ENCODE results near the gene MEIS1. TPM values are rescaled to one million over a fixed set of nuclear protein-coding genes. Genes with fewer than 3 reads are reported as not detected.

The MEIS1 gene
- total RNA-seq, 1 experiment from 2014 or later: 0.66 TPM

DNA sequence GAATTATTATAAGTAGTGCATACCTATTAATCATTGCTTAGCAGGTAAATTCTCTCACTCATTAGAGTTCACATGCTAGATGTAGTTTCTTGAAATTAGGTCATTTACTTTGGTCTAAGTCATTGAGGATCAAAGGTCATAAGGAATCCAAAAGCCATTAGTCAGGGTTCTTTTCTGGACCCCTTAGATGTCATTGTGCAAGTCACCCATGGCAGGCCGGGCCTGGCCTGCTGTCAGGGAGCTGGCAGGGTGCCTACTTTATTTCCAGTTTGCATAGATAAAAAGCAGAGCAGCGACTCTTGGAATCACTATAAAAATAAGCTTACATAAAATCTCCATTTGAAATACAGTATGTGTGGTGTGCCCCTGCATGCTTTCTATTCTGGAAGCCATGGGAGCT, 91.3 kb downstream of the MEIS1 start:
- no peak overlapping the region for H3T11ph ChIP-seq (ENCODE audit: low read length)
- H3K23ac ChIP-seq (ENCODE audit: insufficient read length, low read depth, low read length): no peak overlapping the region
- no peaks in the 10 kb centered on the region for H4K20me1 ChIP-seq (ENCODE audit: control insufficient read depth, insufficient read depth, insufficient read length)
- H3K9me3 ChIP-seq (ENCODE audit: control insufficient read depth, low read depth, low read length): no peaks in the 10 kb centered on the region
- no peak overlapping the region for H2BK5ac ChIP-seq (ENCODE audit: insufficient read length, low read length)
- Mint-ChIP-seq H3K4me3 (no peak overlapping the region), H3K4me1 (peaks cover 19 to 24% of the 10 kb centered on the region in 2 experiments), H3K36me3 (ENCODE audit: insufficient read depth in 1 of 3, low read depth in 3 of 3) (no peaks in the 10 kb centered on the region), H3K27ac (no peak overlapping the region), H3K27me3 (ENCODE audit: low read depth) (peaks cover 2% of the 10 kb centered on the region; the same call in 1 of the 2 replicates), H3K9me3 (no peaks in the 10 kb centered on the region)
- no peak overlapping the region for H4K8ac ChIP-seq (replicated peaks; ENCODE audit: insufficient read length, low read depth, low read length)
- H3K18ac ChIP-seq (ENCODE audit: insufficient read length, low read depth, low read length): no peak overlapping the region
- no peak overlapping the region for H3K14ac ChIP-seq (ENCODE audit: insufficient read depth, low read length)
- DNase-seq: no peak
- no peak overlapping the region for H2AK5ac ChIP-seq (ENCODE audit: insufficient read length, low read length)
- H3K27me3 ChIP-seq (ENCODE audit: insufficient read depth, low read length): no peaks in the 10 kb centered on the region
- no CpG with 5 or more reads among the region's 2 CpGs for WGBS (ENCODE audit: extremely low coverage, insufficient read length, low lambda C conversion rate)
- H3K79me1 ChIP-seq (ENCODE audit: insufficient read depth, low read depth, low read length, poor library complexity, severe bottlenecking): no peaks in the 10 kb centered on the region
- no peaks in the 10 kb centered on the region for H3K23me2 ChIP-seq (ENCODE audit: insufficient read length, low read depth, low read length, poor library complexity, severe bottlenecking)
- H3K27ac ChIP-seq (ENCODE audit: insufficient read length, low read depth, low read length): no peak overlapping the region
- H4K91ac ChIP-seq (ENCODE audit: insufficient read length, low read depth, low read length): no peak overlapping the region
- no peak overlapping the region for H3K4me2 ChIP-seq (ENCODE audit: insufficient read depth, insufficient read length, low read length)
- TF ChIP-seq, protein P1, sequence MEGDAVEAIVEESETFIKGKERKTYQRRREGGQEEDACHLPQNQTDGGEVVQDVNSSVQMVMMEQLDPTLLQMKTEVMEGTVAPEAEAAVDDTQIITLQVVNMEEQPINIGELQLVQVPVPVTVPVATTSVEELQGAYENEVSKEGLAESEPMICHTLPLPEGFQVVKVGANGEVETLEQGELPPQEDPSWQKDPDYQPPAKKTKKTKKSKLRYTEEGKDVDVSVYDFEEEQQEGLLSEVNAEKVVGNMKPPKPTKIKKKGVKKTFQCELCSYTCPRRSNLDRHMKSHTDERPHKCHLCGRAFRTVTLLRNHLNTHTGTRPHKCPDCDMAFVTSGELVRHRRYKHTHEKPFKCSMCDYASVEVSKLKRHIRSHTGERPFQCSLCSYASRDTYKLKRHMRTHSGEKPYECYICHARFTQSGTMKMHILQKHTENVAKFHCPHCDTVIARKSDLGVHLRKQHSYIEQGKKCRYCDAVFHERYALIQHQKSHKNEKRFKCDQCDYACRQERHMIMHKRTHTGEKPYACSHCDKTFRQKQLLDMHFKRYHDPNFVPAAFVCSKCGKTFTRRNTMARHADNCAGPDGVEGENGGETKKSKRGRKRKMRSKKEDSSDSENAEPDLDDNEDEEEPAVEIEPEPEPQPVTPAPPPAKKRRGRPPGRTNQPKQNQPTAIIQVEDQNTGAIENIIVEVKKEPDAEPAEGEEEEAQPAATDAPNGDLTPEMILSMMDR (conservative IDR thresholded peaks at IDR 0.05): no peak
- no peak overlapping the region for H3K56ac ChIP-seq (ENCODE audit: insufficient read length, low read depth, low read length)
- no peak overlapping the region for H2BK20ac ChIP-seq (ENCODE audit: low read depth, low read length, poor library complexity, severe bottlenecking)
- H3K4ac ChIP-seq (ENCODE audit: low read depth, low read length): no peak overlapping the region
- H2BK15ac ChIP-seq (ENCODE audit: low read depth, low read length): no peak overlapping the region
- H2BK12ac ChIP-seq (ENCODE audit: insufficient read length, low read depth, low read length): no peak overlapping the region
- H3K4me1 ChIP-seq (ENCODE audit: insufficient read depth, low read length): peaks cover 3% of the 10 kb centered on the region; the same call in 1 of the 2 replicates
- H3K9ac ChIP-seq (ENCODE audit: extremely low read depth, insufficient read length, low read length): no peak overlapping the region
- H4K5ac ChIP-seq (ENCODE audit: insufficient read length, low read depth, low read length): no peak overlapping the region
- no peak overlapping the region for H2AFZ ChIP-seq (ENCODE audit: low read length)
- H3K79me2 ChIP-seq (ENCODE audit: insufficient read depth, low read length): no peaks in the 10 kb centered on the region
- no peak overlapping the region for H2BK120ac ChIP-seq (ENCODE audit: low read depth, low read length, poor library complexity, severe bottlenecking)

Measured in H9 (cell line).